Epithelial cell of prostate (primary cell): Measurements from ENCODE around the gene TUBB1.
"Not testable (repeated sequence)": the region's sequence is repeated elsewhere in the genome, so short reads cannot be mapped to it uniquely, and the experiment has no call there.

Experiments
- DNase-seq: peaks from one replicate; pipeline ENCODE4 v3.0.0-alpha.2; 2011; ENCODE audit warnings: low read depth, low spot score
- H3K27ac ChIP-seq: fragments of 450-650 bp; 2 replicates; pipeline ENCODE4 v1.5.1; 2017; ENCODE audit warnings: mild to moderate bottlenecking

TUBB1 gene

DNA sequence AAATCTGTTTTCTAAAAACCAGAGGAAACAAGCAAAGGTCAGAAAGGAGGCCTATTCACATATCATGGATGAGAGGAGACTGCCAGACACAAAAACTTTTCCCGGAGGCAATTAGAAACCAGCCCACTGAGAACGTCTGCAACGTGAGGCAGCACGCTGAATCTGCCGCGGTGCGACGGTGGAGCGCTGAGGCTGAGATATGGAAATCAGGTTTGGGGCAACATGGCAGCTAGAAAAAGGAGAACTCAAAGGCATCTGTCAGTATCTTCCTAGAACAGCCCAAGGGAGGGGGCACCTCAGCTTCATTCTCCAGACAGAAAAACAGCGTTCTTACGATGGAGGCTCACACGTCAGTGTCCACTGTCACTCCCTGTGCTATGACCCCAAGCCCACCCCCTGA, 18.2 kb downstream of the TUBB1 start:
- DNase-seq: no peak
- H3K27ac ChIP-seq: no peak overlapping the region

- peak overlapping the region; percentile 87 for H3K27ac ChIP-seq
- no peak for DNase-seq
Measured at GRCh38 chr20:59039233-59039632, 20.0 kb downstream of the TUBB1 start.

- DNase-seq: no peak
- peak overlapping the region; percentile 87 for H3K27ac ChIP-seq
Measured at GRCh38 chr20:59040667-59041066, 21.4 kb downstream of the TUBB1 start.

- peak overlapping the region; percentile 87 for H3K27ac ChIP-seq
Measured at GRCh38 chr20:59041487-59041886, 22.3 kb downstream of the TUBB1 start.

DNA sequence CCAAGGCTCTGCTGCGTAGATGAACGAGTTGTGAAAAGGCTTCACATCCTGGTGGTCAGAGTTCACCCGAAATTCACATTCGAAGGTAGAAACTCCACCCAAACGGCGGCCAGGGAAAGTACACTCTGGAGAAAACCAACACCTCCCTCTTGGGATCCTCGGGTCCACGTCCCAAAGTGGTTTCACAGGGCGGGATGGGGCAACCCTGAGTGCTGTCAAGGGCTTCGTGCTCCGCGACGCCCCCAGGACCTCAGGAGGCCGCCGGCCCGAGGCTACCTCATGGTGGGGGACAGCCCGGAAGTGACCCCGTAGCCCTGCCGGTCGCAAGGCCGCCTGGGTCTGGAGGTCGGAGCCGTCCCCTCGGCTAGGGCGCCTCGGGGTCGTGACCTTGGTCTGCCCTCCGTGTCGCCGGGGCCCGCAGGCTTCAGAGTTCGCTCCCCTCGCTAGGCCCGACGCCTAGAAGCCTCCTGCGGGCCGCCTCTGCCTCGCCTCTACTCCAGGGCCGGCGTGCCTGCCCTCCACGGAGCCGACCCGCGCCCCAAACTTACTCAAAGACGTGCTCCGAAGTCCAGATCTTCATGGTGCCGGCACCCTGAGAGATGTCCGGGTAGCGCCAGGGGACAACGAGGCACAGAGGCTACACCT, 23.0 kb downstream of the TUBB1 start, which contains the start of gene PRELID3B:
Gene PRELID3B, minus strand, starts transcription at position 636 of the 645 bp plus-strand sequence. Its CDS starts 56 bp downstream, at position 580.
- H3K27ac ChIP-seq: peak within 1 kb of the TSS; percentile 87
- DNase-seq: no peak

More at GRCh38 chr20:59041487-59041886, 22.3 kb downstream of the TUBB1 start:
- DNase-seq: not testable (repeated sequence)

- peak overlapping the region; percentile 87 for H3K27ac ChIP-seq
- DNase-seq: peak; percentile 53
Measured at GRCh38 chr20:59042796-59043631, 23.8 kb downstream of the TUBB1 start.

DNA sequence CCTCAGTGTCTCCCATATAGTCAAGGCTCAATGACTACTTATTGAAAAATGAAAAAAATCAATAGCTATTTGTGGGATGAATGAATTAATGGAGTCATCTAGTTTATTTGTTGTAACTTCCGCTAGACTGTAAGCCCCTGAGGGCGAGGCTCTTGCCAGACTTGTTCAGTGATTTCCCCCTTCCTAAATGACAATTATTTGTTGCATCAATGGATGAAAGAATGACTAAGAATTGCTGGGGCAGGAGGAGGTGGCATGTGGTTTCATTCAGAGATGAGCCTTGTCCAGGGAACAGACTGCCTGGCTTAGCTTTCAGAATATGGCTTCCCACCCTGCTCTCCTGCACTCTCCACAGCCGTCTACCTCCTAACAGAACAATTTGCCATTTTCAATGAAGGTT, 24.5 kb downstream of the TUBB1 start:
- peak; percentile 69 for DNase-seq

GRCh38 chr20:59044295-59044694, 25.1 kb downstream of the TUBB1 start:
- no peak for DNase-seq

More for the DNA sequence above, 24.5 kb downstream of the TUBB1 start:
- H3K27ac ChIP-seq: peak overlapping the region; percentile 87

GRCh38 chr20:59044796-59045195, 25.6 kb downstream of the TUBB1 start:
- peak overlapping the region; percentile 87 for H3K27ac ChIP-seq
- no peak for DNase-seq

More at GRCh38 chr20:59044295-59044694, 25.1 kb downstream of the TUBB1 start:
- H3K27ac ChIP-seq: peak overlapping the region; percentile 87

- no peak for DNase-seq
- peak overlapping the region; percentile 60 for H3K27ac ChIP-seq
Measured at GRCh38 chr20:59046862-59047261, 27.6 kb downstream of the TUBB1 start.

DNA sequence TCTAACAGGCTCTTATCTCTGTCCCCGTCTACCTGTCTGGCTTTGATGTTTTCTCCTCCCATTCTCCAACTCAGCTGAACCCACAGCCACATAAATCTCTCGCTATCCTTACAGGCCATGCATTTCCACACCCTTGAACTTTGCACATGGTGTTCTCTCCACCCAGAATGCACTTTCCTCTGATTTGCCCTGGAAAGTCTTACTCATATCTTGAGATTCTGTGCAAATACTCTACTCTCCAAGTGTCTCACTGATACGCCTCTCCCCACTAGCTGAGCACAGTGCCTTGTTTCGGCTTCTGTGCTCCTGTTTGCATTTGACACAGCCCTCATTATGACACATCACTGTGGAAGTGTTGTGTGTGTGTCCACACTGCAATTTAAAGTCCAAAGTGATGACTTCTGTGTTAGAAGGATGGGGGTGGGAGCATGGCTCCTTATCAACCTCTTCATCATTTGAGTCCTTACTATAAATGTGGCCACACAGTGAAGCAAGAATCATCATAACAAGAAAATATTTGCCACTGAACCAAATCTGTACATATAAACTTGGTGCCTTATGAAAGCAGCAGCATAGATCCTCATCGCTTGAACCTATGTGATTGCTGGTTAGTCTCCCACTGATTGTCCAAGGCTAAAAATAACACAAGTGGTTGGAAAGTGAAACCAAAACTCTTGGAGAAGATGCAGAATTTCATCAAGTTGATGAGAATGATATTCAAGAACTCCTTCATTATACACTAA, 28.9 kb downstream of the TUBB1 start:
- H3K27ac ChIP-seq: peak overlapping the region; percentile 60
- peak; percentile 46 for DNase-seq

DNA sequence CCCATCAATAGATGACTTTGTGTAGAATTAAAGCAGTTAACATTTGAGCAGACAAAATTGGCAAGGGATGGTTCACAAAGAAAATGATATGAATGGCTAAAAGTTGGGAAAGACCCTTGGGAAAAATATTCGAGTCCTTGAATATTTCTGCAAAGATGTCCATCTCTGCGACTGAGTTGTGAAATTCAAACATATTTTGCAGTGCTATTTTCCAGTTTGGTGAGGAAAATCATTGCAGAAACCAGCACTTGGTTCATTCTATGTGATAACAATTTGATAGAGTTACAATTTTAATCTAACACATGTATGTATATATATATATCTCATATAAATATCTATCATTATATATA, 29.4 kb downstream of the TUBB1 start:
- peak overlapping the region; percentile 60 for H3K27ac ChIP-seq
- no peak for DNase-seq

GRCh38 chr20:59050437-59050836, 31.2 kb downstream of the TUBB1 start:
- H3K27ac ChIP-seq: no peak overlapping the region
- no peak for DNase-seq

DNA sequence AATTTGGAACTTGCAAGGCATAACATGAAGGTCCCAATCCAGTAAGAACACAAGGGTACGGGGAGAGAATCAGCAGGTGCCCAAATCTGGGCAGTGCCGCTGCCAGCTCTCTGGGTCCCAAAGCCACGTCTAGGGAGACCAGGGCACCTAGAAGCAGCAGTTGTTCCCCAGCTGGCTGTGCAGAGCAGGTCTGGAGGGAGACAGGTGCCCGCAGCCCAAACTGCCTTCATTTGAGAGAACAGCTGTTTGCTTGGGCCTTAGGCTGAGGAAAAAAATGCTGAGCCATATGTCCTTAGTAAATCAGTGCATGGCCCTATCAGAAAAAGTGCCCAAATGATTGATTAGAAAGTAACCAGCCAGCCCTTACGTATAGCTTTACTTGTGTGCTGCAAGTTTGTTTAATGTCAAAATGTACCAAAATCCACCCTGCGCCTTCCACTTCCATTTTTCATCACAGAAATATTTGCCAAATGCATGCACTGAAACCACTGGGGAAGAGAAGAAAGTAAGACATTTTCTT, 32.5 kb downstream of the TUBB1 start:
- no peak for DNase-seq
- no peak overlapping the region for H3K27ac ChIP-seq

GRCh38 chr20:59055302-59055701, 36.1 kb downstream of the TUBB1 start:
- no peak overlapping the region for H3K27ac ChIP-seq
- DNase-seq: no peak

DNA sequence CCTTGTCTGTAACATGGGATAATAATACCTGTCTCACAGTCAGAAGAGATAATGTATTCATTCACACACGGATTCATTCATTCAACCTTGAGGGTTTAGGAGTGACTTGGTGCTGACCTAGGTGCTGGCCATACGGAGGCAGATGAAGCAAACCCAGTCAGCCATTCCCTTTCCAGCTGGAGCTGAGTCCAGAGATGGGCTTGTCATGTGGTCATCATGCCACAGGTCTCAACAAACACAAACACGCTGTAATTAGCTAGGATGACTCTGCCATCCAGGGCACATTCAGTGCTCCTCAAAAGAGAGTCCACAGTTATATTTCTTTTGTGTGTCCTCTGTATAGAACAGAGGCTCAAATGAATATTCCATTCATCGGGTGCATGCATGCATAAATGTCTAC, 42.9 kb downstream of the TUBB1 start:
- DNase-seq: no peak
- no peak overlapping the region for H3K27ac ChIP-seq

DNA sequence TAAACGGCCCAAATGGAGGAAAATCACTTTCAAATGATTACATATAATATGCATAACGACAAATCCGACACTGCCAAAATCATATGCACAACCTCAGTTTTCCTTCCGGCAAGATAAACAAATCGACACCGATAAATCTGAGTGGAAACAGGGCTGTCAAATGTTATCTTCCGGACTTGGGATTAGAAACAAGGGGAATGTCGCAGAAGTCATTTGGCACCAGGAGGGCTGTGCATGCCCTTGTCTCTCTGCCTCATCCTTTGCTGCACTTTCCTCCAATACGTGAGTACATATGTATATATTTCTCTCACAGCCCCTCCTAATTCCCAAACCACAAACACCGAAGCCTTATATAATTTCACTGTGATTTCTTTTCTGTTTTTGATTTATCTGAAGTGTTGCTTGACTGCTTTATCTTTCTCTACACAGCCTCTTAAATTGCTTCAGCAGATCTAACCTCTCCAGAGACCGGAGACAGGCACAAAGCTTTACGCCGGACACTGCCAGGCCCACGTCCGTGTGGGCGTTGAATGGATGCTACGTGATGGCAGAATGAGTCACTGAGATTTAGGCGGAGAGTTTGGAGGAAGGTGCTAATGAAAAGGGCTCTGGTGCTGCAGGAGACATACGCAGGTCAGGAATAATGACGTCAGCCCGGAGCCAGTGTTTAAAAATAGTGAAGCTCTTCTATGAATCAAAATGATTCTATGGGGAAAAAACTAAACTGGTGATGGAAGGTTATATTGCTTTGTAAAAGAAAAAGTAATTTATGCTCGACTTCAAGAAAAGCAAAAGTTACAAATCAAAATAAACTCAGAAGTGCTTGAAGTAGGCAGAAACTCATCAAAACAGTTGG, 44.4 kb downstream of the TUBB1 start:
- no peak for DNase-seq
- peak overlapping the region; percentile 42 for H3K27ac ChIP-seq

- no peak for DNase-seq
- H3K27ac ChIP-seq: peak overlapping the region; percentile 42
Measured at GRCh38 chr20:59064214-59064722, 45.0 kb downstream of the TUBB1 start.

GRCh38 chr20:59068534-59068933, 49.3 kb downstream of the TUBB1 start:
- no peak for DNase-seq
- H3K27ac ChIP-seq: no peak overlapping the region
